H1 (cell line): ENCODE results near the gene NOC3L. TPM values are rescaled to one million over a fixed set of nuclear protein-coding genes. Genes with fewer than 3 reads are reported as not detected.
A peak's percentile ranks its signal among the peaks of the same experiment; 100 is the strongest.

Source experiments
- CTCF ChIA-PET: fragments of 300-600 bp; sonication (Branson Sonifier 250); formaldehyde crosslinking; loops from one replicate; lab custom pipeline; 2021; ENCODE audit not compliant: partially characterized antibody; lab: Charles Lee
- POLR2A ChIA-PET: fragments of 300-600 bp; sonication (Branson Sonifier 250); formaldehyde crosslinking; loops from one replicate; lab custom pipeline; 2021; ENCODE audit warnings: inconsistent platforms; ENCODE audit not compliant: partially characterized antibody; lab: Charles Lee
- DNase-seq, 2 experiments: peaks; one replicate each; pipeline versions ENCODE4 v3.0.0 to v3.0.0-alpha.2; 2010 to 2022; ENCODE audit warnings: low spot score in 2 of 2, low read depth in 1 of 2, mixed read lengths in 1 of 2
- FAIRE-seq: peaks from 2 replicates; lab custom pipeline; 2011; peaks lifted over from hg19 to GRCh38; lab: Jason Lieb, UNC
- H2AFZ ChIP-seq: 2 replicates; pipeline ENCODE4 v1.8.1; 2012; ENCODE audit warnings: low read length, inconsistent platforms
- H2AK5ac ChIP-seq: 2 replicates; pipeline ENCODE4 v1.6.1; 2013; ENCODE audit warnings: low read depth, low read length
- H2BK120ac ChIP-seq: replicated peaks from 2 replicates; pipeline ENCODE3; 2013; ENCODE audit warnings: low read depth, low read length, inconsistent platforms
- H2BK12ac ChIP-seq: 2 replicates; pipeline ENCODE4 v1.6.1; 2013; ENCODE audit warnings: low read depth, low read length
- H2BK15ac ChIP-seq: 2 replicates; pipeline ENCODE4 v1.6.1; 2013; ENCODE audit warnings: low read length
- H2BK20ac ChIP-seq: 2 replicates; pipeline ENCODE4 v1.6.1; 2013; ENCODE audit warnings: low read length
- H2BK5ac ChIP-seq: 2 replicates; pipeline ENCODE4 v1.6.1; 2013; ENCODE audit warnings: low read depth, low read length
- H3K14ac ChIP-seq: 2 replicates; pipeline ENCODE4 v1.6.1; 2013; ENCODE audit warnings: inconsistent platforms; ENCODE audit not compliant: insufficient read length
- H3K18ac ChIP-seq: 2 replicates; pipeline ENCODE4 v1.6.1; 2013; ENCODE audit warnings: low read length; ENCODE audit errors: extremely low read depth
- H3K23ac ChIP-seq: 2 replicates; pipeline ENCODE4 v1.6.1; 2013; ENCODE audit warnings: inconsistent platforms; ENCODE audit not compliant: insufficient read length
- H3K23me2 ChIP-seq: 2 replicates; pipeline ENCODE4 v1.6.1; 2013; ENCODE audit warnings: low read depth, low read length
- H3K27ac ChIP-seq: 2 replicates; pipeline ENCODE4 v1.6.1; 2011; ENCODE audit warnings: low read depth, low read length, inconsistent platforms
- H3K27me3 ChIP-seq, 4 experiments: replicated peaks in 1 of 4; 1 replicate in 1 of 4; 2 replicates in 3 of 4; pipeline versions ENCODE4 v1.6.1 to v1.8.1; 2011 to 2013; ENCODE audit warnings: low read length in 3 of 4, mild to moderate bottlenecking in 3 of 4, inconsistent platforms in 2 of 4, mixed read lengths in 2 of 4, moderate library complexity in 1 of 4; ENCODE audit not compliant: control insufficient read depth in 3 of 4, insufficient read depth in 3 of 4; ENCODE audit errors: extremely low read depth in 1 of 4
- H3K36me3 ChIP-seq, 4 experiments: 2 replicates each; pipeline versions ENCODE4 v1.6.1 to v1.8.1; 2011 to 2013; ENCODE audit warnings: mild to moderate bottlenecking in 4 of 4, low read length in 3 of 4, moderate library complexity in 2 of 4, control low read depth in 1 of 4, inconsistent platforms in 1 of 4; ENCODE audit not compliant: insufficient read depth in 4 of 4, control insufficient read depth in 2 of 4
- H3K4ac ChIP-seq: replicated peaks from 2 replicates; pipeline ENCODE3; 2013; ENCODE audit warnings: low read length, low read depth, mixed read lengths, inconsistent platforms; ENCODE audit not compliant: insufficient read length
- H3K4me1 ChIP-seq, 4 experiments: replicated peaks in 1 of 4; 1 replicate in 1 of 4; 2 replicates in 3 of 4; pipeline versions ENCODE4 v1.6.1 to v1.8.1; 2011 to 2013; ENCODE audit warnings: low read length in 3 of 4, inconsistent platforms in 2 of 4, mixed read lengths in 1 of 4; ENCODE audit not compliant: insufficient read depth in 4 of 4, control insufficient read depth in 3 of 4
- H3K4me2 ChIP-seq, 2 experiments: 2 replicates each; pipeline versions ENCODE4 v1.6.1 to v1.8.1; 2011 to 2013; ENCODE audit warnings: low read depth in 2 of 2, low read length in 2 of 2, control low read depth in 1 of 2, inconsistent platforms in 1 of 2, mild to moderate bottlenecking in 1 of 2; ENCODE audit not compliant: insufficient read depth in 1 of 2
- H3K4me3 ChIP-seq, 4 experiments: fragments of 200-600, 300-600 bp in 1 of 4; sonication (generic), shearing (Covaris generic), sonication (Bioruptor Twin) in 1 of 4; 2 replicates each; pipeline versions ENCODE4 v1.5.1 to v1.8.1; 2011 to 2016; ENCODE audit warnings: low read length in 4 of 4, low read depth in 3 of 4, control low read depth in 2 of 4, inconsistent platforms in 2 of 4, mild to moderate bottlenecking in 2 of 4, mixed read lengths in 1 of 4, moderate library complexity in 1 of 4; ENCODE audit not compliant: insufficient read depth in 2 of 4; ENCODE audit errors: extremely low read depth in 1 of 4
- H3K56ac ChIP-seq: replicated peaks from 2 replicates; pipeline ENCODE3; 2013; ENCODE audit warnings: low read depth, mild to moderate bottlenecking, mixed read lengths, low read length, inconsistent platforms; ENCODE audit not compliant: insufficient read length
- H3K79me1 ChIP-seq: 2 replicates; pipeline ENCODE4 v1.6.1; 2013; ENCODE audit warnings: low read depth, low read length, control low read depth
- H3K79me2 ChIP-seq, 2 experiments: 2 replicates each; pipeline versions ENCODE4 v1.6.1 to v1.8.1; 2012 to 2013; ENCODE audit warnings: low read length in 2 of 2, mild to moderate bottlenecking in 2 of 2, inconsistent platforms in 1 of 2; ENCODE audit not compliant: insufficient read depth in 2 of 2, control insufficient read depth in 1 of 2
- H3K9ac ChIP-seq, 4 experiments: replicated peaks in 1 of 4; 1 replicate in 1 of 4; 2 replicates in 3 of 4; pipeline versions ENCODE4 v1.6.1 to v1.8.1; 2011 to 2013; ENCODE audit warnings: low read depth in 3 of 4, low read length in 3 of 4, control low read depth in 2 of 4, mild to moderate bottlenecking in 2 of 4, moderate library complexity in 2 of 4, inconsistent platforms in 1 of 4; ENCODE audit errors: extremely low read depth in 1 of 4
- H3K9me3 ChIP-seq, 2 experiments: 2 replicates each; pipeline versions ENCODE4 v1.6.1 to v1.8.1; 2012 to 2013; ENCODE audit warnings: mild to moderate bottlenecking in 2 of 2, moderate library complexity in 2 of 2, control low read depth in 1 of 2, inconsistent platforms in 1 of 2, low read depth in 1 of 2, low read length in 1 of 2, mixed read lengths in 1 of 2; ENCODE audit not compliant: insufficient read depth in 2 of 2
- H4K20me1 ChIP-seq, 2 experiments: replicated peaks in 1 of 2; 2 replicates each; pipeline versions ENCODE3 to v1.8.1; 2011 to 2013; ENCODE audit warnings: inconsistent platforms in 2 of 2, low read length in 2 of 2, mild to moderate bottlenecking in 1 of 2; ENCODE audit not compliant: insufficient read depth in 2 of 2, control insufficient read depth in 1 of 2
- H4K5ac ChIP-seq: 2 replicates; pipeline ENCODE4 v1.6.1; 2013; ENCODE audit warnings: low read length, low read depth, mixed read lengths, inconsistent platforms; ENCODE audit not compliant: insufficient read length
- H4K8ac ChIP-seq: 2 replicates; pipeline ENCODE4 v1.8.0; 2013; ENCODE audit warnings: mild to moderate bottlenecking, moderate library complexity, low read length, inconsistent platforms; ENCODE audit not compliant: insufficient read depth; ENCODE audit errors: extremely low read depth
- H4K91ac ChIP-seq: replicated peaks from 2 replicates; pipeline ENCODE3; 2013; ENCODE audit warnings: low read length, mixed read lengths, inconsistent platforms; ENCODE audit not compliant: insufficient read length
- HDAC2 ChIP-seq, 2 experiments: fragments of 300-600 bp in 1 of 2; sonication (generic) in 1 of 2; IDR thresholded peaks; 2 replicates each; pipeline ENCODE4 v1.6.1; 2011 to 2012; ENCODE audit warnings: low read depth in 2 of 2, low read length in 2 of 2, mild to moderate bottlenecking in 2 of 2, moderate library complexity in 2 of 2, borderline replicate concordance in 1 of 2, inconsistent platforms in 1 of 2
- WGBS, 2 experiments: shearing (Covaris generic) in 1 of 2; methylation state at CpG; one replicate each; pipeline versions ENCODE4 v1.1.6 to v1.1.7; 2013 to 2015; ENCODE audit warnings: low lambda C conversion rate in 2 of 2, mixed read lengths in 2 of 2, inconsistent platforms in 1 of 2, low coverage in 1 of 2, missing lambda C conversion rate in 1 of 2; ENCODE audit not compliant: insufficient replicate concordance in 2 of 2, insufficient coverage in 1 of 2, insufficient read length in 1 of 2; ENCODE audit errors: extremely low coverage in 1 of 2, missing lambda C conversion rate in 1 of 2; 5-methylcytosine and 5-hydroxymethylcytosine counted together
- polyA plus RNA-seq, 7 experiments: library from polyadenylated mRNA; depleted of rRNA in 3 of 7; stranded (reverse) in 5 of 7; unstranded in 2 of 7; fragments of >200 nt in 5 of 7; fragments of 200-250 nt in 2 of 7; gene quantifications; 1 replicate in 5 of 7; 2 replicates in 1 of 7; 4 replicates in 1 of 7; pipeline versions ENCODE4 v1.2.1 to v1.2.3, GENCODE V29; 2011 to 2013; ENCODE audit warnings: missing spikeins in 2 of 7, mixed read lengths in 2 of 7
- total RNA-seq: library from RNA; stranded (reverse); fragmentation: NEBNext Ultra II Directional; extraction: Animal tissue kit (Norgen Biotek cat#: 25700); gene quantifications from 2 replicates; pipeline ENCODE4 v1.2.1, GENCODE V29; 2021

Gene NOC3L
- total and polyA plus RNA-seq, 2 of the 8 experiments (the other 6 are each of a cell fraction or from before 2014, with no cell fraction given) = 7.1 to 39.1 TPM

GRCh38 chr10:94364482-94364881 lies 1.7 kb upstream of the NOC3L start:
- 0 out of 2 replicates have a peak, but pooled peaks cover 2% of the 10 kb centered on the region for H3K79me1 ChIP-seq
- POLR2A ChIA-PET = interaction anchor here (0.7 kb wide), 1 partner anchor 32 kb away, joined by 3 read pairs; no protein-coding TSS in a partner anchor
- H2BK120ac ChIP-seq = no peak overlapping the region
- no peak for TF ChIP-seq HDAC2 (IDR thresholded peaks at IDR 0.05; ENCODE audit: borderline replicate concordance in 1 of 2, low read depth in 2 of 2, low read length in 2 of 2)
- TF ChIP-seq, all 59 proteins: peak for 0
- H3K9ac ChIP-seq = no peak overlapping the region
- peaks cover 6% of the 10 kb centered on the region for H3K23me2 ChIP-seq
- no peaks in the 10 kb centered on the region for H4K20me1 ChIP-seq
- no peak overlapping the region for H2BK12ac ChIP-seq
- no peak overlapping the region for H2BK20ac ChIP-seq
- no peak overlapping the region for H3K27ac ChIP-seq
- peaks cover 0 to 2% (median 0%) of the 10 kb centered on the region in 4 experiments; a peak in 1 of 7 replicates for H3K4me1 ChIP-seq
- CTCF ChIA-PET = interaction anchor here (0.6 to 0.9 kb wide), 2 partner anchors 80 to 95 kb away, joined by 3 to 4 read pairs; no protein-coding TSS in a partner anchor
- H3K23ac ChIP-seq = no peak overlapping the region
- DNase-seq = no peak
- H2BK5ac ChIP-seq = no peak overlapping the region
- no peak overlapping the region for H2AK5ac ChIP-seq
- no peak overlapping the region for H4K8ac ChIP-seq
- H3K4ac ChIP-seq = no peak overlapping the region
- no peak overlapping the region for H4K91ac ChIP-seq
- peaks cover 0 to 23% of the 10 kb centered on the region in 2 experiments; a peak in 2 of 4 replicates for H3K79me2 ChIP-seq
- H3K18ac ChIP-seq = no peak overlapping the region; the same call in 1 of the 2 replicates
- peaks cover 0 to 18% (median 11%) of the 10 kb centered on the region in 4 experiments; a peak in 5 of 7 replicates for H3K27me3 ChIP-seq
- no peak for FAIRE-seq
- no peak overlapping the region for H4K5ac ChIP-seq
- no peak overlapping the region for H3K4me2 ChIP-seq
- peaks cover 0 to 12% (median 0%) of the 10 kb centered on the region in 4 experiments; a peak in 2 of 8 replicates for H3K36me3 ChIP-seq
- peak overlapping the region; percentile 99; the same call in 1 of the 2 replicates for H2BK15ac ChIP-seq
- H3K56ac ChIP-seq = no peak overlapping the region
- H3K4me3 ChIP-seq = no peak overlapping the region
- 92% methylated on average over 1 of the region's 1 CpG; no CpG with 5 or more reads in 1 of the 2 experiments for WGBS, 2 experiments
- no peak overlapping the region for H2AFZ ChIP-seq
- H3K9me3 ChIP-seq = no peaks in the 10 kb centered on the region
- H3K14ac ChIP-seq = no peak overlapping the region
